Loucy (cell line): Measurements from ENCODE around the gene COL24A1.

Experiments
- CTCF ChIP-seq: fragments of 200-600 bp; sonication (generic); conservative IDR thresholded peaks from 2 replicates; pipeline ENCODE4 v1.5.1; 2014; ENCODE audit warnings: mild to moderate bottlenecking, antibody characterized with exemption, low read length
- EZH2phosphoT487 ChIP-seq: fragments of 200-600 bp; IDR thresholded peaks from 2 replicates; pipeline ENCODE4 v1.6.1; 2018; ENCODE audit warnings: antibody characterized with exemption, mild to moderate bottlenecking, moderate library complexity, borderline replicate concordance

- TF ChIP-seq CTCF (no peak), EZH2phosphoT487 (no peak)
These were observed 16.2 kb downstream of the COL24A1 start for GRCh38 chr1:86140281-86140880.
